ENCODE results near the gene ATP6V1E1. TPM values are rescaled to one million over a fixed set of nuclear protein-coding genes. Genes with fewer than 3 reads are reported as not detected.
A peak's percentile ranks its signal among the peaks of the same experiment; 100 is the strongest.

The ATP6V1E1 gene
- total RNA-seq, 1 experiment from 2014 or later, result 88.1 TPM

DNA sequence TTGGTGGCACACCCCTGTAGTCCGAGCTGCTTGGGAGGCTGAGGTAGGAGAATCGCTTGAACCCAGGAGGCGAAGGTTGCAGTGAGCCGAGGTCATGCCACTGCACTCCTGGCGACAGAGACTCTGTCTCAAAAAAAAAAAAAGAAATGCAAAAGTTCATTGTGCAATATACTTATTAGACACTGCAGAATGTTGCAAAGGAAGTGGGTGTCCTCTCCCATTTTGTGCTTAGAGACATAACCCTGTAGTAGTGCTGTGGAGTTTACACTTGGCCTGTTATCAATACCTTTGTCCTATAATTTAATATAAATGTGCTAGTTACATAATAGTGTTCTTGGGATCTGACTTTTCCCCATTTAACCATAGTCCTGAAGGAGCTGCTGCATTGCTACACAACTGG is 19.4 kb upstream of the ATP6V1E1 start:
- TF ChIP-seq CBFB (CRISPR knock-in tag; IDR thresholded peaks at IDR 0.05; ENCODE audit: low read depth) (no peak), FOXK1 (CRISPR knock-in tag; IDR thresholded peaks at IDR 0.05) (no peak), ELF4 (CRISPR knock-in tag; IDR thresholded peaks at IDR 0.05; ENCODE audit: low read depth) (no peak), SP1 (CRISPR knock-in tag; conservative IDR thresholded peaks at IDR 0.05) (no peak), AR (CRISPR knock-in tag; IDR thresholded peaks at IDR 0.05) (no peak), RORB (CRISPR knock-in tag; IDR thresholded peaks at IDR 0.05) (no peak), SMAD3 (CRISPR knock-in tag; IDR thresholded peaks at IDR 0.05; ENCODE audit: borderline replicate concordance) (no peak), TEAD1 (CRISPR knock-in tag; IDR thresholded peaks at IDR 0.05) (no peak), ZNF671 (CRISPR knock-in tag; IDR thresholded peaks at IDR 0.05) (no peak), SMAD4 (CRISPR knock-in tag; IDR thresholded peaks at IDR 0.05) (no peak), ZNF423 (CRISPR knock-in tag; IDR thresholded peaks at IDR 0.05) (no peak), ZNF121 (CRISPR knock-in tag; IDR thresholded peaks at IDR 0.05) (no peak)
- TF ChIP-seq, protein P1, sequence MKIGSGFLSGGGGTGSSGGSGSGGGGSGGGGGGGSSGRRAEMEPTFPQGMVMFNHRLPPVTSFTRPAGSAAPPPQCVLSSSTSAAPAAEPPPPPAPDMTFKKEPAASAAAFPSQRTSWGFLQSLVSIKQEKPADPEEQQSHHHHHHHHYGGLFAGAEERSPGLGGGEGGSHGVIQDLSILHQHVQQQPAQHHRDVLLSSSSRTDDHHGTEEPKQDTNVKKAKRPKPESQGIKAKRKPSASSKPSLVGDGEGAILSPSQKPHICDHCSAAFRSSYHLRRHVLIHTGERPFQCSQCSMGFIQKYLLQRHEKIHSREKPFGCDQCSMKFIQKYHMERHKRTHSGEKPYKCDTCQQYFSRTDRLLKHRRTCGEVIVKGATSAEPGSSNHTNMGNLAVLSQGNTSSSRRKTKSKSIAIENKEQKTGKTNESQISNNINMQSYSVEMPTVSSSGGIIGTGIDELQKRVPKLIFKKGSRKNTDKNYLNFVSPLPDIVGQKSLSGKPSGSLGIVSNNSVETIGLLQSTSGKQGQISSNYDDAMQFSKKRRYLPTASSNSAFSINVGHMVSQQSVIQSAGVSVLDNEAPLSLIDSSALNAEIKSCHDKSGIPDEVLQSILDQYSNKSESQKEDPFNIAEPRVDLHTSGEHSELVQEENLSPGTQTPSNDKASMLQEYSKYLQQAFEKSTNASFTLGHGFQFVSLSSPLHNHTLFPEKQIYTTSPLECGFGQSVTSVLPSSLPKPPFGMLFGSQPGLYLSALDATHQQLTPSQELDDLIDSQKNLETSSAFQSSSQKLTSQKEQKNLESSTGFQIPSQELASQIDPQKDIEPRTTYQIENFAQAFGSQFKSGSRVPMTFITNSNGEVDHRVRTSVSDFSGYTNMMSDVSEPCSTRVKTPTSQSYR (CRISPR knock-in tag; IDR thresholded peaks at IDR 0.05), result no peak
- Mint-ChIP-seq H3K27me3 (ENCODE audit: low read depth) (no peaks in the 10 kb centered on the region), H3K9me3 (no peaks in the 10 kb centered on the region), H3K4me1 (no peaks in the 10 kb centered on the region), H3K4me3 (no peak overlapping the region), H3K27ac (no peak overlapping the region), H3K36me3 (peaks cover under 1% of the 10 kb centered on the region)
- no peak for ATAC-seq
- CTCF ChIA-PET, result interaction anchor here (1.0 kb wide), 1 partner anchor 476 kb away, joined by 3 read pairs; no protein-coding TSS in a partner anchor
- DNase-seq (ENCODE audit: low spot score), result no peak
- POLR2A ChIA-PET, result no interaction called here

- no peak for DNase-seq (ENCODE audit: low spot score)
- H3K36me3 Mint-ChIP-seq, result peaks cover 4% of the 10 kb centered on the region; the same call in 1 of the 2 replicates
- no peaks in the 10 kb centered on the region for H3K27me3 Mint-ChIP-seq (ENCODE audit: low read depth)
- H3K4me3 Mint-ChIP-seq, result no peak overlapping the region
- ATAC-seq, result no peak
- H3K9me3 Mint-ChIP-seq, result no peaks in the 10 kb centered on the region
- peak overlapping the region; percentile 3; the same call in 1 of the 2 replicates for H3K27ac Mint-ChIP-seq
- POLR2A ChIA-PET, result no interaction called here
- no peaks in the 10 kb centered on the region for H3K4me1 Mint-ChIP-seq
- CTCF ChIA-PET, result interaction anchor here (0.6 kb wide), 1 partner anchor 376 kb away, joined by 3 read pairs; no protein-coding TSS in a partner anchor
- no peak for TF ChIP-seq NR2C2 (CRISPR knock-in tag; IDR thresholded peaks at IDR 0.05)
- TF ChIP-seq, protein P2, sequence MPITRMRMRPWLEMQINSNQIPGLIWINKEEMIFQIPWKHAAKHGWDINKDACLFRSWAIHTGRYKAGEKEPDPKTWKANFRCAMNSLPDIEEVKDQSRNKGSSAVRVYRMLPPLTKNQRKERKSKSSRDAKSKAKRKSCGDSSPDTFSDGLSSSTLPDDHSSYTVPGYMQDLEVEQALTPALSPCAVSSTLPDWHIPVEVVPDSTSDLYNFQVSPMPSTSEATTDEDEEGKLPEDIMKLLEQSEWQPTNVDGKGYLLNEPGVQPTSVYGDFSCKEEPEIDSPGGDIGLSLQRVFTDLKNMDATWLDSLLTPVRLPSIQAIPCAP (CRISPR knock-in tag; IDR thresholded peaks at IDR 0.05), result no peak
- TF ChIP-seq ZNF219 (CRISPR knock-in tag; IDR thresholded peaks at IDR 0.05; ENCODE audit: borderline replicate concordance), result no peak
- TF ChIP-seq HMGXB4 (CRISPR knock-in tag; IDR thresholded peaks at IDR 0.05), result no peak
- no peak for TF ChIP-seq CBFB (CRISPR knock-in tag; IDR thresholded peaks at IDR 0.05; ENCODE audit: low read depth)
- TF ChIP-seq NR3C1 (CRISPR knock-in tag; conservative IDR thresholded peaks at IDR 0.05; ENCODE audit: low read depth), result no peak
- no peak for TF ChIP-seq MXD4 (CRISPR knock-in tag; IDR thresholded peaks at IDR 0.05; ENCODE audit: borderline replicate concordance)
- TF ChIP-seq SMAD4 (CRISPR knock-in tag; IDR thresholded peaks at IDR 0.05), result no peak
- TF ChIP-seq AR (CRISPR knock-in tag; IDR thresholded peaks at IDR 0.05), result no peak
- TF ChIP-seq, protein P3, sequence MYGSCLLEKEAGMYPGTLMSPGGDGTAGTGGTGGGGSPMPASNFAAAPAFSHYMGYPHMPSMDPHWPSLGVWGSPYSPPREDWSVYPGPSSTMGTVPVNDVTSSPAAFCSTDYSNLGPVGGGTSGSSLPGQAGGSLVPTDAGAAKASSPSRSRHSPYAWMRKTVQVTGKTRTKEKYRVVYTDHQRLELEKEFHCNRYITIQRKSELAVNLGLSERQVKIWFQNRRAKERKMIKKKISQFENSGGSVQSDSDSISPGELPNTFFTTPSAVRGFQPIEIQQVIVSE (CRISPR knock-in tag; IDR thresholded peaks at IDR 0.05; ENCODE audit: borderline replicate concordance), result no peak
- TF ChIP-seq ZNF671 (CRISPR knock-in tag; IDR thresholded peaks at IDR 0.05), result no peak
- TF ChIP-seq, protein P4, sequence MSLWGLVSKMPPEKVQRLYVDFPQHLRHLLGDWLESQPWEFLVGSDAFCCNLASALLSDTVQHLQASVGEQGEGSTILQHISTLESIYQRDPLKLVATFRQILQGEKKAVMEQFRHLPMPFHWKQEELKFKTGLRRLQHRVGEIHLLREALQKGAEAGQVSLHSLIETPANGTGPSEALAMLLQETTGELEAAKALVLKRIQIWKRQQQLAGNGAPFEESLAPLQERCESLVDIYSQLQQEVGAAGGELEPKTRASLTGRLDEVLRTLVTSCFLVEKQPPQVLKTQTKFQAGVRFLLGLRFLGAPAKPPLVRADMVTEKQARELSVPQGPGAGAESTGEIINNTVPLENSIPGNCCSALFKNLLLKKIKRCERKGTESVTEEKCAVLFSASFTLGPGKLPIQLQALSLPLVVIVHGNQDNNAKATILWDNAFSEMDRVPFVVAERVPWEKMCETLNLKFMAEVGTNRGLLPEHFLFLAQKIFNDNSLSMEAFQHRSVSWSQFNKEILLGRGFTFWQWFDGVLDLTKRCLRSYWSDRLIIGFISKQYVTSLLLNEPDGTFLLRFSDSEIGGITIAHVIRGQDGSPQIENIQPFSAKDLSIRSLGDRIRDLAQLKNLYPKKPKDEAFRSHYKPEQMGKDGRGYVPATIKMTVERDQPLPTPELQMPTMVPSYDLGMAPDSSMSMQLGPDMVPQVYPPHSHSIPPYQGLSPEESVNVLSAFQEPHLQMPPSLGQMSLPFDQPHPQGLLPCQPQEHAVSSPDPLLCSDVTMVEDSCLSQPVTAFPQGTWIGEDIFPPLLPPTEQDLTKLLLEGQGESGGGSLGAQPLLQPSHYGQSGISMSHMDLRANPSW (CRISPR knock-in tag; conservative IDR thresholded peaks at IDR 0.05; ENCODE audit: low read depth), result no peak
These were observed 18.9 kb upstream of the ATP6V1E1 start for GRCh38 chr22:17647452-17647851.
